ENCODE data around the gene SLC25A22. TPM values are rescaled to one million over a fixed set of nuclear protein-coding genes. Genes with fewer than 3 reads are reported as not detected.

SLC25A22 gene
- total and polyA plus RNA-seq, 9 of the 15 experiments (the other 6 are each of a cell fraction or from before 2014, with no cell fraction given) = 0.41 to 55.4 (median 11.4) TPM

DNA sequence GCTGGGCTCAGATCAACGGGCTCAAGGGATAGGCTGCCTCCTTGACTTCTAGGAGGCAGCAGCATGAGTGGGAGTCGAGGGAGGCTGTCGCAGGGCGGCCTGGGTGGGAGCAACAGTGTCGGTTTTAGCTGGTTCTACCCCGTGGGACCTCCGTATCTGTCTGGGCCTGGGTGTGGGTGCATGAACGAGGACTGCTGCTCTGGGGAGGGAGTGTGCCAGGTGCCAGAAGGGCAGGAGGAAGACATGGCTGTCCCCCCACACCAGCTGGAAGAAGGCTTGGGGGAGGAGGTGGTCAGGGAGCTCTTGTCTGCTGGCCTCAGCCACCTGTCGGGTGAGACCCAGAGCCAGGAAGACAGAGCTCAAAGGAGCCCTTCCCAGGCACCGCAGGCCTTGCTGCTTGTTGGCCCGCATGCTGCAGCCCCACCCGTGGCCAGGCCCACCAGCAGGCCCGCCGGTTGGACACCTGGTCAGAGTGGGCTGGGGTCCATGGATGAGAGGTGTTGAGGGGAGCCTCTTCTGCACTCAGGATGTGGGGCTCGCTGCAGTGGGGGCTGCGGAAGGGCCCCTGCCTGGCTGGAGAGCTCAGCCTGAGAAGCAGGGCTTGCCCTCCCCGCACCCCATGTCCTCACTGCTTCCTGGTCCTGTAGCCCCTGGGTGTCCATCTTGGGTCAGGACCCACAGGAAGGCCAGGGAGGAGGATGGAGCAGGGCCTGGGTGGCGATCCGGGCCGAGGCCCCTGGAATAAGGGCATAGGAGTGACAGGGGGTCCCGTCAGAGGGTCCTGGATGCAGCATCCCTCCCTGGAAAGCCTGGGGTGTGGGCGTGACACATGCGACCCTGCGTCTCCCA lies 11.6 kb downstream of the SLC25A22 start (continued):
- TF ChIP-seq JUN (IDR thresholded peaks at IDR 0.05; ENCODE audit: borderline replicate concordance, low read depth, low read length) (no peak), JUN (CRISPR knock-in tag; IDR thresholded peaks at IDR 0.05; ENCODE audit: borderline replicate concordance) (no peak), SPI1 (IDR thresholded peaks at IDR 0.05; ENCODE audit: borderline replicate concordance, low read depth, low read length) (no peak), SIN3A (IDR thresholded peaks at IDR 0.05; ENCODE audit: borderline replicate concordance in 2 of 2, control insufficient read depth in 1 of 2, low read depth in 2 of 2, low read length in 2 of 2) (no peak), ZNF134 (CRISPR knock-in tag; conservative IDR thresholded peaks at IDR 0.05) (no peak), PCBP1 (IDR thresholded peaks at IDR 0.05; ENCODE audit: low read depth, low read length, poor library complexity, severe bottlenecking) (peak; percentile 52), SMARCA4 (IDR thresholded peaks at IDR 0.05) (no peak), SMAD3 (CRISPR knock-in tag; conservative IDR thresholded peaks at IDR 0.05) (no peak), DDX20 (tag; IDR thresholded peaks at IDR 0.05; ENCODE audit: low read depth) (no peak), BRF2 (IDR thresholded peaks at IDR 0.05; ENCODE audit: borderline replicate concordance, insufficient read depth, insufficient read length) (no peak), UBTF (IDR thresholded peaks at IDR 0.05; ENCODE audit: borderline replicate concordance in 1 of 2, low read depth in 2 of 2, low read length in 2 of 2) (no peak), CTCFL (IDR thresholded peaks at IDR 0.05; ENCODE audit: borderline replicate concordance, insufficient read depth, low read depth, low read length, poor library complexity, severe bottlenecking) (no peak)

Data from K562 (cell line).